ENCODE results near the gene TBC1D3I. TPM values are rescaled to one million over a fixed set of nuclear protein-coding genes. Genes with fewer than 3 reads are reported as not detected.
"Not testable (repeated sequence)": the region's sequence is repeated elsewhere in the genome, so short reads cannot be mapped to it uniquely, and the experiment has no call there.

Gene TBC1D3I
- total and polyA plus RNA-seq, 4 donors: 0.39 to 0.73 TPM; not detected in 2

- Histone ChIP-seq H3K4me1 (ENCODE audit: control insufficient read depth in 5 of 5, insufficient read depth in 5 of 5, low read length in 5 of 5) (no peaks in the 10 kb centered on the region), H3K27ac (ENCODE audit: low read depth in 1 of 2, low read length in 1 of 2) (no peak overlapping the region), H3K4me3 (no peak overlapping the region), H3K9ac (ENCODE audit: insufficient read depth in 1 of 2, low read length in 2 of 2) (no peak overlapping the region), H3K9me3 (ENCODE audit: control insufficient read depth in 4 of 4, insufficient read depth in 3 of 4, low read length in 3 of 4) (no peaks in the 10 kb centered on the region), H3K36me3 (ENCODE audit: control insufficient read depth in 4 of 4, insufficient read depth in 4 of 4, low read length in 4 of 4) (no peaks in the 10 kb centered on the region), H3K27me3 (ENCODE audit: control insufficient read depth in 3 of 3, insufficient read depth in 3 of 3, low read length in 2 of 3) (peaks cover 0 to 7% (median 0%) of the 10 kb centered on the region in 3 donors)
- no peak for TF ChIP-seq CTCF (IDR thresholded peaks at IDR 0.05; ENCODE audit: control extremely low read depth, extremely low read depth)
- no peak for DNase-seq
- ATAC-seq (ENCODE audit: insufficient read depth, low FRiP score): no peak
These were observed 54.8 kb downstream of the TBC1D3I start for GRCh38 chr17:36209575-36209974.

- DNase-seq; ATAC-seq (ENCODE audit: insufficient read depth, low FRiP score); H3K27ac ChIP-seq (ENCODE audit: low read depth in 1 of 2, low read length in 1 of 2); H3K9ac ChIP-seq (ENCODE audit: insufficient read depth in 1 of 2, low read length in 2 of 2); H3K4me1 ChIP-seq (ENCODE audit: control insufficient read depth in 5 of 5, insufficient read depth in 5 of 5, low read length in 5 of 5); H3K9me3 ChIP-seq (ENCODE audit: control insufficient read depth in 4 of 4, insufficient read depth in 3 of 4, low read length in 3 of 4); H3K36me3 ChIP-seq (ENCODE audit: control insufficient read depth in 4 of 4, insufficient read depth in 4 of 4, low read length in 4 of 4); H3K4me3 ChIP-seq; H3K27me3 ChIP-seq (ENCODE audit: control insufficient read depth in 3 of 3, insufficient read depth in 3 of 3, low read length in 2 of 3): not testable (repeated sequence)
- WGBS, 2 donors: 71 to 72% methylated on average over 5 to 6 of the region's 6 CpGs
These were observed 57.0 kb downstream of the TBC1D3I start for GRCh38 chr17:36207383-36207782.

- H3K36me3 ChIP-seq (ENCODE audit: control insufficient read depth in 4 of 4, insufficient read depth in 4 of 4, low read length in 4 of 4); H3K9ac ChIP-seq (ENCODE audit: insufficient read depth in 1 of 2, low read length in 2 of 2); H3K27ac ChIP-seq (ENCODE audit: low read depth in 1 of 2, low read length in 1 of 2); H3K4me1 ChIP-seq (ENCODE audit: control insufficient read depth in 5 of 5, insufficient read depth in 5 of 5, low read length in 5 of 5); H3K27me3 ChIP-seq (ENCODE audit: control insufficient read depth in 3 of 3, insufficient read depth in 3 of 3, low read length in 2 of 3); H3K9me3 ChIP-seq (ENCODE audit: control insufficient read depth in 4 of 4, insufficient read depth in 3 of 4, low read length in 3 of 4); H3K4me3 ChIP-seq; ATAC-seq (ENCODE audit: insufficient read depth, low FRiP score); DNase-seq: not testable (repeated sequence)
- WGBS, 2 donors: 26 to 40% methylated on average over 1 of the region's 1 CpG
These were observed 57.9 kb downstream of the TBC1D3I start for GRCh38 chr17:36206486-36206821.

GRCh38 chr17:36205637-36206485 lies 58.5 kb downstream of the TBC1D3I start:
- no peaks in the 10 kb centered on the region for H3K4me1 ChIP-seq (ENCODE audit: control insufficient read depth in 5 of 5, insufficient read depth in 5 of 5, low read length in 5 of 5)
- H3K27ac ChIP-seq (ENCODE audit: low read depth in 1 of 2, low read length in 1 of 2): no peak overlapping the region
- 71 to 82% methylated on average over 4 of the region's 4 CpGs for WGBS, 2 donors
- no peak overlapping the region for H3K9ac ChIP-seq (ENCODE audit: insufficient read depth in 1 of 2, low read length in 2 of 2)
- no peak for DNase-seq
- TF ChIP-seq CTCF (IDR thresholded peaks at IDR 0.05; ENCODE audit: control extremely low read depth, extremely low read depth): no peak
- no peak for ATAC-seq (ENCODE audit: insufficient read depth, low FRiP score)
- no peak overlapping the region for H3K4me3 ChIP-seq
- no peaks in the 10 kb centered on the region for H3K27me3 ChIP-seq (ENCODE audit: control insufficient read depth in 3 of 3, insufficient read depth in 3 of 3, low read length in 2 of 3)
- no peaks in the 10 kb centered on the region for H3K36me3 ChIP-seq (ENCODE audit: control insufficient read depth in 4 of 4, insufficient read depth in 4 of 4, low read length in 4 of 4)
- no peaks in the 10 kb centered on the region for H3K9me3 ChIP-seq (ENCODE audit: control insufficient read depth in 4 of 4, insufficient read depth in 3 of 4, low read length in 3 of 4)

Data from lung (tissue), 12 donors.